Effector memory CD4-positive, alpha-beta T cell (primary cell): Measurements from ENCODE around the gene MC1R.

Experiments used
- DNase-seq, 3 donors: peaks; one replicate each; pipeline ENCODE4 v3.0.0-alpha.2; 2020
- H3K27ac ChIP-seq: 2 replicates; pipeline ENCODE4 v1.7.0; 2013; ENCODE audit warnings: mild to moderate bottlenecking, low read length, moderate library complexity; ENCODE audit not compliant: insufficient read depth, poor library complexity, severe bottlenecking
- H3K27me3 ChIP-seq: replicated peaks from 2 replicates; pipeline ENCODE4 v1.7.0; 2013; ENCODE audit warnings: mild to moderate bottlenecking, low read length; ENCODE audit not compliant: insufficient read depth, control insufficient read depth, poor library complexity, severe bottlenecking
- H3K36me3 ChIP-seq: 2 replicates; pipeline ENCODE4 v1.7.0; 2013; ENCODE audit warnings: mild to moderate bottlenecking, low read length, moderate library complexity; ENCODE audit not compliant: control insufficient read depth, insufficient read depth
- H3K4me1 ChIP-seq: 2 replicates; pipeline ENCODE4 v1.7.0; 2013; ENCODE audit warnings: low read length, mild to moderate bottlenecking; ENCODE audit not compliant: control insufficient read depth, insufficient read depth, poor library complexity, severe bottlenecking
- H3K4me3 ChIP-seq: 2 replicates; pipeline ENCODE4 v1.7.0; 2013; ENCODE audit warnings: low read length, low read depth, mild to moderate bottlenecking; ENCODE audit not compliant: insufficient read depth, poor library complexity, severe bottlenecking
- H3K9me3 ChIP-seq: 2 replicates; pipeline ENCODE4 v1.7.0; 2013; ENCODE audit warnings: mild to moderate bottlenecking, low read length, moderate library complexity; ENCODE audit not compliant: control insufficient read depth

Gene MC1R

DNA sequence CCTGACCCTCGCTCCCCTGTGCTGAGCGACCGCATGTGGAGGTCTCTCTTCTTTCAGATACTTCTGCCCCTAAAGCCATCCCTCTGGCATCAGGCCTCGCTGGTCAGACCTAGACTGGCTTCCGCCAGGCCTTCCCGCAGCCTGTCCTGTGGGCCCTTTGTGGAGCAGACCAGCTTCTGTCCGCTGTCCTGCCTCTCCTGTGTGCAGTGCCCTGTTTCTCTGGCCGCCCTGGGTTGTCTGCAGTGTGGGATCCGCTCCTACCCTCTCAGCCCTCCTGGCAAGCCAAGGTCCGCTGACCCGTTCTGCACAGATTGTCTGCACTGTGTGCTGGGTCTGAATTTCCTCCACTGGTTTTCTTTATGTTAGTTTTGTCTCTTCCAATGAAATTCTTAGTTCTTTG is 21.5 kb upstream of the MC1R start:
- H3K36me3 ChIP-seq: peaks cover 79% of the 10 kb centered on the region
- no peaks in the 10 kb centered on the region for H3K9me3 ChIP-seq
- H3K4me3 ChIP-seq: no peak overlapping the region
- no peak for DNase-seq
- no peaks in the 10 kb centered on the region for H3K27me3 ChIP-seq
- no peak overlapping the region for H3K27ac ChIP-seq
- H3K4me1 ChIP-seq: no peaks in the 10 kb centered on the region

DNA sequence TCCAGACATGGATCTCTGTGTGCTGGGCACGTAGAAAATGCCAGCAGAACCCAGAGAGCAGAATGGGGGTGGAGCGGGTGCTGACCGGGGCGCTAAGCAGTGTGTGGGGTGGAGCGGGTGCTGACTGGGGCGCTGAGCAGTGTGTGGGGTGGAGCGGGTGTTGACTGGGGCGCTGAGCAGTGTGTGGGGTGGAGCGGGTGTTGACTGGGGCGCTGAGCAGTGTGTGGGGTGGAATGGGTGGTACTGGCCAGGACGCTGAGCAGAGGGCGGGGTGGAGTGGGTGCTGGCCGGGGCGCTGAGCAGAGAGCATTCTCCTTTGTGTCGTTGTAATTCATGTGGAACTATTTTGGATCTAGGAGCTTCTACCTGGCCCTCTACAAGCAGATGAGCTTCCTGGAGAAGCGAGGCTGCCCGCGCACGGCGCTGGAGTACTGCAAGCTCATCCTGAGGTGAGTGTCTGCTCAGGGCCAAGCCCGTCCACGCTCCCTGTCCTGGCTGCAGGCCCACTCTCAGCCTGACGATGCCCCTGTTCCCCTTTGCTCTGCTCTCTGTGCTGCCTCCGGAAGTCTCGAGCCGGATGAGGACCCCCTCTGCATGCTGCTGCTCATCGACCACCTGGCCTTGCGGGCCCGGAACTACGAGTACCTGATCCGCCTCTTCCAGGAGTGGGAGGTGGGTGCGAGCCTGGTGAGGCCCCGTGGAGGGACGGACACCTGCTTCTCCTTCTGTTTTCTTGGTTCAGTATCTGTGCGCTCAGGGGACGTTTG is 20.3 kb upstream of the MC1R start:
- Histone ChIP-seq H3K36me3 (peaks cover 73% of the 10 kb centered on the region), H3K4me3 (no peak overlapping the region), H3K4me1 (no peaks in the 10 kb centered on the region), H3K27me3 (no peaks in the 10 kb centered on the region), H3K9me3 (no peaks in the 10 kb centered on the region), H3K27ac (no peak overlapping the region)
- DNase-seq: no peak

- Histone ChIP-seq H3K36me3 (peaks cover 71% of the 10 kb centered on the region), H3K4me1 (no peaks in the 10 kb centered on the region), H3K4me3 (no peak overlapping the region), H3K9me3 (no peaks in the 10 kb centered on the region), H3K27ac (no peak overlapping the region), H3K27me3 (no peaks in the 10 kb centered on the region)
- DNase-seq: no peak
These were observed 18.7 kb upstream of the MC1R start for GRCh38 chr16:89899879-89900481.

GRCh38 chr16:89900885-89901284 is 17.8 kb upstream of the MC1R start:
- peaks cover 72% of the 10 kb centered on the region for H3K36me3 ChIP-seq
- no peak overlapping the region for H3K4me3 ChIP-seq
- H3K4me1 ChIP-seq: no peaks in the 10 kb centered on the region
- no peaks in the 10 kb centered on the region for H3K9me3 ChIP-seq
- H3K27me3 ChIP-seq: no peaks in the 10 kb centered on the region
- no peak overlapping the region for H3K27ac ChIP-seq
- no peak for DNase-seq

DNA sequence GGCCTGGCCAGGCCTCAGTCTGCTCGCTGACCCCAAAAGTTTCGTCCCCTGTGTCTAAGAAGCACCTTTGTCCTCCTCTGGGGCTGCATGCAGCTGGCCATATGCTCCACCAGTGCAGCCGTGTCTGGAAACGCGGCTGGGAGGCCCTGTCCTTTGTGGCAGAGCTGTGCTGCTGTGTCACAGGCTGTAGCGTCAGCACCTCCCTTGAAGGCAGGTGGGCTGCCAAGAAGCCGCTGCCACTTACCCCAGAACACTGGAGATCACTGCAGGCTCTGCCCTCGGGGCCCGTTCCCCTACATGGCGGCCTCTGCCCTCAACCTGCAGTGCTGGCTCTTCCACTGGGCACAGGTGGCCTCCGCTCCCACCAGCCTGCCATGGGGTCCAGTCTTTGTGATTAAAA is 15.7 kb upstream of the MC1R start:
- Histone ChIP-seq H3K27ac (no peak overlapping the region), H3K4me1 (no peaks in the 10 kb centered on the region), H3K27me3 (no peaks in the 10 kb centered on the region), H3K4me3 (no peak overlapping the region), H3K36me3 (peaks cover 71% of the 10 kb centered on the region), H3K9me3 (no peaks in the 10 kb centered on the region)
- no peak for DNase-seq

- Histone ChIP-seq H3K27ac (no peak overlapping the region), H3K36me3 (peaks cover 70% of the 10 kb centered on the region)
- DNase-seq: no peak
These were observed 14.7 kb upstream of the MC1R start for GRCh38 chr16:89903908-89904515.

DNA sequence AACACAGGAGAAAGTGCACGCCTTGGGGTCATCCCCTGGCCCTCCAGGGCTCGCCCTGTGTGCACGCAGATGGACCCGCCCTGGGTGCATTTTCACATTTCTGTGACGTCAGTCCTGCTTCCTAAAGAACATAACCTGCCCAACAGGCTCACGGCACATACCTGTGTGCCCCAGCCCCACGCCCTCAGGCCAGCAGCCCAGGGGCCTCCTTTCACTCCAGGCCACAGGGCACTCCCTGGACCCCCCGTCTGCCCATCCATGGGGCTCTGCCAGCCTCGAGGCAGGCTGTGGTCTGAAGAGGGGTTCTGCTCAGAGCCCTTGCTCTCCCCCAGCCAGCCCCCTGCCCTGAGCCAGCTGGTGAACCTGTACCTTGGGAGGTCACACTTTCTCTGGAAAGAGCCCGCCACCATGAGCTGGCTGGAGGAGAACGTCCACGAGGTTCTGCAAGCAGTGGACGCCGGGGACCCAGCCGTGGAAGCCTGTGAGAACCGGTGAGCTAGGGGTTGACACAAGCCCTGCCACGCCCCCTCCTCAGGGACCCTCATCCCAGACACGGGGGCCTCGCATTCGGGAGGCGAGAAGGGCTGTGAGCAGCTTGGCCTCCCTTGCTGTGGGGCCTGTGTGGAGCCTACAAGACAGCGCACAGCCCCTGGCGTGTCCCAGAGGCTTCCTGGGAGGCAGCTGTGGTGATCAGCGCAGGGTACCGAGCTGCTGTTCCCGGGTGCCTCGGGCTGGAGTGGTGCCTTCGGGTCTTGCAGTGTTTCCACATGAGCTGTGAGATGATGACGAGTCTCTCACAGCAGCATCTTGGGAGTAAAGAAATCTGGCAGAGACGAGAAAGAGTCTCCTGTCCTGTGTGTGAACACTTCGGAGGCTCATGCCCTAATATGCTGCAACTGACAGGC is 13.8 kb upstream of the MC1R start:
- Histone ChIP-seq H3K27me3 (no peaks in the 10 kb centered on the region), H3K9me3 (no peaks in the 10 kb centered on the region), H3K36me3 (peaks cover 67% of the 10 kb centered on the region), H3K4me1 (peaks cover under 1% of the 10 kb centered on the region), H3K4me3 (no peak overlapping the region), H3K27ac (no peak overlapping the region)
- no peak for DNase-seq

More at GRCh38 chr16:89903908-89904515, 14.7 kb upstream of the MC1R start:
- Histone ChIP-seq H3K27me3 (no peaks in the 10 kb centered on the region), H3K4me1 (no peaks in the 10 kb centered on the region), H3K9me3 (no peaks in the 10 kb centered on the region), H3K4me3 (no peak overlapping the region)

- Histone ChIP-seq H3K36me3 (peaks cover 60% of the 10 kb centered on the region), H3K27me3 (no peaks in the 10 kb centered on the region), H3K4me1 (peaks cover 5% of the 10 kb centered on the region), H3K4me3 (no peak overlapping the region), H3K9me3 (no peaks in the 10 kb centered on the region), H3K27ac (no peak overlapping the region)
- no peak for DNase-seq
These were observed 13.0 kb upstream of the MC1R start for GRCh38 chr16:89905511-89906139.

DNA sequence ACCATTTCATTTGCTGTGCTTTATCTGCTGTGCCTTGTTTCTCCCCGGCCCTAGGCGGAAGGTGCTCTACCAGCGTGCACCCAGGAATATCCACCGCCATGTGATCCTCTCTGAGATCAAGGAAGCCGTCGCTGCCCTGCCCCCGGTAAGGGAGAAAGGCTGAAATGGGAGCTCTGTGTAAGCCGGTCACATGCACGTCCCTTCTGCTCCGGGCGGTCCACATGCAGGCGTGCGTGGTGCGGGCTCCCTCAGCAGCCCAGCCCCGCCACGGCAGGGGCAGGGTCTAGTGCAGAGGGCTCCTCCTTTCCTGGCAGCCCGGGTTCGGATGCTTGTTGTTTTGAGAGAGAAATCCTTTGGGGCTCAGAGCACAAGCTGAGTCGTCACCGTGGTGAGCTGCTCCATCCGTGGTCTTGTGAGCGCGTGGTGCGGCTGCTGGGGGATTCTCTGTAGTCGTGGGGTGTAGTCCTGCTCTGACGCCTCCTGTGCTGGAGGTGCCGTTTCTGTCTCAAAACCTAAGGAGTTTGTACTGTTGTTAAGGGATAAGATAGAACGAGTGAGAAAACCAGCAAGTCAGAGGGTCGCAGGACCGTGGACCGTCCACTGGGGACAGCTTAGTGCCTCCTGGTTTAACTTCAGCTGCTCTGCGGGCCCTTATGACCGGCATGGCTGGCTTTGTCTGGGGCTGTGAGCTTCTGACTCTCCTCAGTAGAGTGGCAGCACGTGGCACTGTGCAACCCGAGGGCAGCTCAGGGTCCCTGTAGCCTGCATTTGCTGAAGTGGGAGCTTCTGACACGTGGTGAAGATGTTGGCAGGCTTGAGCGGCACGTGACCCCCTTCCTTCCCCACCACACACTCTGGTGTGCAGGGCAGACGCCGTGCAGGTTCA is 12.3 kb upstream of the MC1R start:
- peaks cover 5% of the 10 kb centered on the region for H3K4me1 ChIP-seq
- DNase-seq: no peak
- no peak overlapping the region for H3K4me3 ChIP-seq
- no peaks in the 10 kb centered on the region for H3K9me3 ChIP-seq
- no peaks in the 10 kb centered on the region for H3K27me3 ChIP-seq
- peaks cover 60% of the 10 kb centered on the region for H3K36me3 ChIP-seq
- H3K27ac ChIP-seq: no peak overlapping the region
